ENCODE results near the gene NCAN.
"Not testable (repeated sequence)": the region's sequence is repeated elsewhere in the genome, so short reads cannot be mapped to it uniquely, and the experiment has no call there.

The NCAN gene

DNA sequence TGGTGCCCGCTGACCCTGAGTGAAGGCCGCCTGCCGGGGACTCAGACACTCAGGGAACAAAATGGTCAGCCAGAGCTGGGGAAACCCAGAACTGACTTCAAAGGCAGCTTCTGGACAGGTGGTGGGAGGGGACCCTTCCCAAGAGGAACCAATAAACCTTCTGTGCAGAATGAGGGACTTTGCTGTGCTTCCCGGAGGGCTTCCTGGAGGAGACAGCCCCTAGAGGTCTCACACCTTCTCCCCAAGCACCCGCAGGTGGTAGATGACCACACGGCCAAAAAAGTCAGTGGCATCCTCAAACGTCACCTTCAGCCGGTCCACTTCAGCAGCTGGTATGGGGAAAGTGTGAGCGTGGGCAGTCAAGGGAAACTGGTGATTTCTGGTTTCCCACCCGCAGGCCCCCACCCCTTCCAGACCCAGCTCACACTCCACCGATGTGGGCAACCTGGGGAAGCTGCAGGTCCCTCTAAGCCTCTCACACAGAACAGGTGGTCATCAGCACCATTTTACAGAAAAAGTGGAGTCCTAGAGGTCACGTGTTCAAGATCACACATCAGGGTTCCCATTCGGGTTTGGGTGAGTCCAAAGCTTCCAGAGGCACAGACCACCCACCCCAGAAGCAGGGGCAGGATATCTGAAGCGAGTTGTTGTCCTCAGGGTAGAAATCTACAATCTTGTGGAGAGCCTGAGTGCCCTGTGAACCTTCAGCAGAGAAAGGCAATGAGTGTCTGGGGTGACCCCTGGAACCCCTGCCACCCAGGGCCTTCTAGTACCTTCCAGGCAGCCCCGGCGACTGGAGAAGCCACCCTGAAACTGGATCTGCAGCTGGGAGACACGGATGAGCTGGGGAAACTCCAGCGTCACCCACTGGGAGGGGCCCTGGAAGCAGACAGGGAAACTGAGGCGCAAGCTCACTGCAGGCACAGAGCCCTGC is 9.8 kb upstream of the NCAN start:
- no peak for DNase-seq

DNA sequence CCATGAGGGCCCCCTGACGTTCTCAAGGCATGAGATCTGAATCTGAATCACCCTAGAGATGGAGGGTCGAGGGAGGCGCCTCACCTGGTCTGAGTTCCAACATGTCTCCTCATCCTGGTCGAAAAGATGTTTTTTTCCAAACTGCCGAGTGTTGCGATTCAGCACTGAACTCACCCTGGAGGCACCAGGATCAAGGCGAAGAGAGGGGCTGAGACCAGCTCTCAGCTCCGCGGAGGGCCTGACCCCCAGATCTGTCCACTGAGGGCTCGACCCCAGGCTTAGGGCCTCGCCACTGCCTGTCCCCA is 9.1 kb upstream of the NCAN start:
- no peak for DNase-seq

DNA sequence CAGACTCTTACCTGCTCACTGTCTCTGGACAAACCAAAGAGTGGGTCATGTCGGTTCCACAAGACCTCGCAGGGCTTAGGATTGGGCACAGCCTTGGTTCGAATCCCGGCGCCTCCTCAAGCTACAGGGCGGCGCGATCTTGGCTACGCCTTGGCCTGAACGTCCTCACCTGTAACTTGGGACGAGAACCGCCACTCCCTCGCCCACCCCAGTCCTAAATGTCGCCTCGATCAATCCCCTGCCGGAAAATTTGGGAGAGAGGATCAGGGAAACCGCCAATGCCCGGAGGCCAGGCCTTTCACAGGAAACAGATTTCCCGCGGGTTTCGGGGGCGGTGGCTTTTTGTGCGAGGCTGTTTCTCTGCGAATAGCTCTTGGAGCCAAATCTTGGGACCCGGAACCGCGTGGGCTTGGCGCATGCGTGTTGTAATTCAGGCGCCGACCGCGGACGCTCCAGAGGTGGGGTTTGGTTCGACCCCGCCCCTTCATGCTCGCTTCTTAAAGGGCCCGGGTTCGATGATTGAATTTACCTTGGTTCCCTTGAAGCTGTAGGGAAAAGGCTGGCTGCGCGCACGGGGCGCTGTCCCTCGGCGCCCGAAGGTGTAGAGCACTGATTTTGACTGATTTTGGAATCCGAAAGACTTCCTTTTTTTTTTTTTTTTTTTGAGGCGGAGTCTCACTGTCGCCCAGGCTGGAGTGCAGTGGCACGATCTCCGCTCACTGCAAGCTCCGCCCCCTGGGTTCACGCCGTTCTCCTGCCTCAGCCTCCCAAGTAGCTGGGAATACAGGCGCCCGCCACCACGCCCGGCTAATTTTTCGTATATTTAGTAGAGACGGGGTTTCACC is 8.5 kb upstream of the NCAN start, which contains the start of gene NR2C2AP:
NR2C2AP (minus strand) TSS at position 403 of the 845 bp plus-strand sequence; CDS start at position 49, 354 bp downstream.
- DNase-seq = peak; percentile 93

DNA sequence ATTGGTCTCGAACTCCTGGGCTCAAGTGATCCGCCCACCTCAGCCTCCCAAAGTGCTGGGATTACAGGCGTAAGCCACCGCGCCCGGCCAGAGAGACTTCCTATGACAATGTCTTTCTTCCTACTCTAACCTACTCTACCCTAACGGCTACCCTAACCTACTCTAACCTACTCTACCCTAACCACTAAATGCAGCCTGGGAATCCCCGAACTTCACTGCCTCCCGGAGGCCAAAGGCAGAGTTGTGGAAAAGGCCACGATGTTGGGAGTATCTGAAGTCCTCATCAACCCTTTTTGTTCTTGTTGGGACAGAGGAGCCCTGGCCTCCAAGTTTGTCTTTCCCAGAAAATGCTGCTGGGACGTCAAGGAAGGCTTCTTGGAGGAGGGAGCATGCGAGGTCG is 7.6 kb upstream of the NCAN start:
- no peak for DNase-seq

GRCh38 chr19:19205416-19206410 is 6.0 kb upstream of the NCAN start:
- no peak for DNase-seq

GRCh38 chr19:19206938-19207337 is 4.8 kb upstream of the NCAN start:
- no peak for DNase-seq

- DNase-seq = no peak
Measured at GRCh38 chr19:19207637-19208572, 3.9 kb upstream of the NCAN start.

DNA sequence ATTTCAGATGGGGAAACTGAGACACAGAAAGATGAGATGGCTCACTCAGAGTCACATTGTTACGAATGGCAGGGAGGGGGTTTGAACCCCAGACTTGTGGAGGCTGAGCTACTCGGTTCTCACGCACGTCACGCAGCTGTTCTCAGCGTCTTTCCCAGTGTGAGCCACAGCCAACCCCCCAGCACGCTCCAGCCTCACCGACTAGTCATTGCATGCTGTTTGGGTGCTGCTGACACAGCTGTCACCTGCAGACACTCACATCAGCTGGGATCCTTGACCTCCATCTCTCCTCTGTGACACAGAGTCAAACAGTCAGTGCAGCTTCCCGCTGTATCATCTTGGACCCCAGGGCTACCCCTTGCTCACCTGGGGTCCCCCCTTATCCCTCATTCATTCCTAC is 2.4 kb upstream of the NCAN start:
- no peak for DNase-seq

DNA sequence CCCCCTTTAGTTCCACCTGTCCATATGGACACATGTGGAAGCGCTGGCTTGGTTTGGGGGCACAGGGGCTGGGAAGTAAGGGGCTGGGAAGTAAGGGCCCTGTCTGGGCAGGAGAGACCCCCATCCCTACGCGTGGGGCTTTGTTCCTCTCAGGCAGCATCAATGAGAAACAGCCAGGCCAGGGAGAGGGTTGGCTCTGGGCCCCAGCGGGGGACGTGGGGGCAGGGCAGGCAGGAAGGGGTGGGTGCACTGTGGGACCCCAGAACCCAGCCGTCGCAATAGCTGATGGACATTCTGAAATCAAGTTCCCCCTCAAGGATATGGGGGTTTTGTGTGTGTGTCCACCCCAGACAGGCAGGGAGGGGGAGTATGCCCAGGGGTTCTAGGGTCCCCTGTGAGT is 1.2 kb downstream of the NCAN start:
- DNase-seq = no peak

GRCh38 chr19:19213426-19214158 is 1.8 kb downstream of the NCAN start:
- no peak for DNase-seq

DNA sequence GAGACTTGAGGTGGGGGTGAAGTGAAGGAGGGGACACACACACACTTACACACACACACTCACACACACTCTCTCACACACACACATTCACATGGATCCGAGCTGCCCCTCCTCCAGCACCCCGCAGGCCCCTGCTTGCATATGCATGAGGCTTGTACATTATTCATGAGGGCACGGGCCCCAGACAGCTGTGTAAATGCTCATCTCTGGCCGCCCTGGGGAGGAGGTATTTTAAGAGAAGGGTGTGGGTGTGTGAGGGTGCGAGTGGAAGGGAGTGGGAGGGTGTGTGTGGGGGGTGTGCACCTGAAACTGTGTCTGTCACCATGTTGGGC is 2.4 kb downstream of the NCAN start:
- DNase-seq = no peak

GRCh38 chr19:19214892-19215291 is 3.1 kb downstream of the NCAN start:
- no peak for DNase-seq

- DNase-seq = no peak
Measured at GRCh38 chr19:19215792-19216191, 4.0 kb downstream of the NCAN start.

GRCh38 chr19:19217099-19217498 is 5.3 kb downstream of the NCAN start:
- DNase-seq = no peak

DNA sequence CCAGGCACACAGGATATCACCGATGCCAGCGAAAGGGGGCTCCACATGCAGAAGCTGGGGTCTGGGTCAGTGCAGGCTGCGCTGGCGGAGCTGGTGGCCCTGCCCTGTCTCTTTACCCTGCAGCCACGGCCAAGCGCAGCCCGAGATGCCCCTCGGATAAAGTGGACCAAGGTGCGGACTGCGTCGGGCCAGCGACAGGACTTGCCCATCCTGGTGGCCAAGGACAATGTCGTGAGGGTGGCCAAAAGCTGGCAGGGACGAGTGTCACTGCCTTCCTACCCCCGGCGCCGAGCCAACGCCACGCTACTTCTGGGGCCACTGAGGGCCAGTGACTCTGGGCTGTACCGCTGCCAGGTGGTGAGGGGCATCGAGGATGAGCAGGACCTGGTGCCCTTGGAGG is 7.2 kb downstream of the NCAN start:
- no peak for DNase-seq

- DNase-seq = not testable (repeated sequence)
Measured at GRCh38 chr19:19221000-19221399, 9.2 kb downstream of the NCAN start.

DNA sequence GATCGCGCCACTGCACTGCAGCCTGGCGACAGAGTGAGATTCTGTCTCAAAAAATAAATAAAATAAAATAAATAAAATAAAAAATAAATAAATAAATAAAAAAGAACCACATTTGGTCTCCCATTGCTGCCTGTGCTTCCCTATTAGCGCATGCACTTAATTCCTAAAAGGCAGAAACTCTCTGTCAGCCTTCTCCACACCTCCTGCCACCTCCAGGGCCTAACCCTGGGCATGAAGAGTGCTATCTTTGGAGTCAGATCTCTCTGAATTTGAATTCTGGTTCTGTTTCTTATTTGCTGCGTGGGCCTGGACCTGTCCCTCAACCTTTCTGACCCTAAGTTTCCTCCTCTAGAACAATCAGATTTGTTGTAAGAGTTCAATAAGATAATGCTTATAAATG is 11.3 kb downstream of the NCAN start:
- DNase-seq = no peak

GRCh38 chr19:19223636-19224035 is 11.9 kb downstream of the NCAN start:
- DNase-seq = no peak

DNA sequence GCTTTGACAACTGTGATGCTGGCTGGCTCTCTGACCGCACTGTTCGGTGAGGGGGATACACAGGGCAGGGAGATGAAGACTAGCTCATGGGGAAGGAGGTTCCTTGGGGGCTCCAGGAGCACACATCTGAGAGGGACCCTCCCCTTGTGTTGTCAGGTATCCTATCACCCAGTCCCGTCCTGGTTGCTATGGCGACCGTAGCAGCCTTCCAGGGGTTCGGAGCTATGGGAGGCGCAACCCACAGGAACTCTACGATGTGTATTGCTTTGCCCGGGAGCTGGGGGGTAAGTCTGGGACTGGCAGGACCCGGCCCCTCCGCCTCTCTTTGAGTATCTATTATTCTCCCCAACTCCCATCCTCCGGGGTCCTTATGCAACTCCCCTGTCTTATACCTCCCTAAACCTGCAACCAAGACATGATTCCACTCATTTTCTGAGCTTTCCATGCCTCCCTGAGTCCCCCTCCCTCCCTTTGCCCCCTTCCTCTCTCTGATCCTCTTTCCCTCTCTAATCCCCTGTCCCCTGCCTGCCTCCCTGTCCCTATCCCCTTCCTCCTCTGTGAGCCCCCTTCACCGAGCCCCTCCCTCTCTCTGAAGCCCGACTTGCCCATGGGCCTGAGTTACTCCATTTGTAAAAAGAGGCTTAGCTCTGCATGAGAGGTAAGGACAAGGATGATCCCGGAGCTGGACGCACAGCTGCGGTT is 12.5 kb downstream of the NCAN start:
- no peak for DNase-seq

DNA sequence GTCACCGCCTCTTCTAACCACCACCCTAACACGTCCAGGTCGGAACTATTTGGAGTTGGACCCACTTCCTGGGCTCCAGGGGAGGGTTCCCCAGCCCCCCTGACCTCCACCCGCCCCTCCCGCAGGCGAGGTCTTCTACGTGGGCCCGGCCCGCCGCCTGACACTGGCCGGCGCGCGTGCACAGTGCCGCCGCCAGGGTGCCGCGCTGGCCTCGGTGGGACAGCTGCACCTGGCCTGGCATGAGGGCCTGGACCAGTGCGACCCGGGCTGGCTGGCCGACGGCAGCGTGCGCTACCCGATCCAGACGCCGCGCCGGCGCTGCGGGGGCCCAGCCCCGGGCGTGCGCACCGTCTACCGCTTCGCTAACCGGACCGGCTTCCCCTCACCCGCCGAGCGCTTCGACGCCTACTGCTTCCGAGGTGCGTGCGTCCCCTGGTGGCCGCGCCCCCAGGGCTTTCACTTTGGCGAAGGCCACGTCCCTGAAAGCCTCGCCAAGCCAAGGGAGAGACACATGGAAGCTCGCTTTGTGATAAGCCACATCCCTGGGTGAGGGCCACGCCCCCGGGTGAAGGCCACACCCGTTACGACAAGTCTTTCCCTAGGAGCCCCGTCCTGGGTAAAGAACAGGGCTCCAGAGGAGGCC is 13.2 kb downstream of the NCAN start:
- DNase-seq = peak; percentile 69
